Immature natural killer cell (primary cell): ENCODE results near the gene DCHS2. TPM values are rescaled to one million over a fixed set of nuclear protein-coding genes. Genes with fewer than 3 reads are reported as not detected.

Experiments used
- DNase-seq, 3 donors: peaks; one replicate each; pipeline ENCODE4 v3.0.0; 2022; ENCODE audit warnings: mixed read lengths in 1 of 3
- H3K27ac Mint-ChIP-seq, 6 donors: one replicate each; pipeline ENCODE4 v1.8.0; 2020; ENCODE audit warnings: mixed read lengths in 6 of 6, mild to moderate bottlenecking in 5 of 6, inconsistent platforms in 4 of 6, moderate library complexity in 3 of 6
- H3K27me3 Mint-ChIP-seq, 3 donors: one replicate each; pipeline ENCODE4 v1.8.0; 2020 to 2021; ENCODE audit warnings: low read depth in 3 of 3, mild to moderate bottlenecking in 3 of 3, mixed read lengths in 3 of 3, moderate library complexity in 3 of 3, inconsistent platforms in 1 of 3
- H3K36me3 Mint-ChIP-seq, 3 donors: one replicate each; pipeline ENCODE4 v1.8.0; 2020; ENCODE audit warnings: mixed read lengths in 3 of 3, inconsistent platforms in 2 of 3, mild to moderate bottlenecking in 2 of 3
- H3K4me1 Mint-ChIP-seq, 2 donors: one replicate each; pipeline ENCODE4 v1.8.0; 2020; ENCODE audit warnings: inconsistent platforms in 2 of 2, mild to moderate bottlenecking in 2 of 2, mixed read lengths in 2 of 2, moderate library complexity in 1 of 2
- H3K4me3 Mint-ChIP-seq, 5 donors: one replicate each; pipeline ENCODE4 v1.8.0; 2020; ENCODE audit warnings: mild to moderate bottlenecking in 5 of 5, mixed read lengths in 5 of 5, inconsistent platforms in 3 of 5, moderate library complexity in 3 of 5
- H3K9me3 Mint-ChIP-seq, 6 donors: one replicate each; pipeline ENCODE4 v1.8.0; 2020; ENCODE audit warnings: mild to moderate bottlenecking in 6 of 6, mixed read lengths in 6 of 6, inconsistent platforms in 4 of 6, moderate library complexity in 3 of 6
- polyA plus RNA-seq, 3 donors: library from polyadenylated mRNA; unstranded; fragments of 300-500 nt; fragmentation: Illumina TruSeq; gene quantifications; one replicate each; pipeline ENCODE4 v1.2.3, GENCODE V29; 2021

The DCHS2 gene
- polyA plus RNA-seq, 3 donors from 2014 or later = not detected

DNA sequence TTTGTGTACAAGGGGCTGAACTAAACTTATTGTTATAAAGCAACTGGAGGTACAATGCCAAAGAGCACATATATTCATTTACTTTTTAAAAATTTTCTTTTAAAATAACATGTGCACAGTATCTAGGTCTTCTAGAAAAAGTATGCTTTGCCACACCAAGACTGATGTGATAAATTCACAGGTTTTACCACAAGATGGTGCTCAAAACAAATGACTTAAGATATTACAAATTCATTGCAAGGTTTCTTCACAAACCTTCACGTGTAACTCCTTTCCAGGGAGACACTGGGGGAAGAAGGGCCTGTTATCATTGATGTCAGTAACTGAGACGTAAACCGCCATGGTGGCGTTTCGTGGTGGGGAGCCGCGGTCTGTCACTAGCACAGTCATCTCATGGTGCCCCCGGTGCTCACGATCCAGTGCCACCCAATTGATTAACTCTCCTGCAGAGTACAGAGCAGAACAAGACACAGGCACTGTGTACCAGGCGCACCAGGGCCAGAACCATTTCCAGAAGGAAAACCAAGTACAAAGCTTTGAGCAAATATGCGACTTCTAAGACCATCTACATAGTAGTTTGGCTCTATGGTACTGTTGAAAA is 162.2 kb downstream of the DCHS2 start:
- Mint-ChIP-seq H3K9me3 (peaks cover 0 to 3% (median 2%) of the 10 kb centered on the region in 6 donors), H3K27ac (no peak overlapping the region), H3K4me3 (no peak overlapping the region), H3K36me3 (no peaks in the 10 kb centered on the region), H3K4me1 (peaks cover 0 to 12% of the 10 kb centered on the region in 2 donors), H3K27me3 (peaks cover 0 to 10% (median 1%) of the 10 kb centered on the region in 3 donors)
- DNase-seq = no peak

DNA sequence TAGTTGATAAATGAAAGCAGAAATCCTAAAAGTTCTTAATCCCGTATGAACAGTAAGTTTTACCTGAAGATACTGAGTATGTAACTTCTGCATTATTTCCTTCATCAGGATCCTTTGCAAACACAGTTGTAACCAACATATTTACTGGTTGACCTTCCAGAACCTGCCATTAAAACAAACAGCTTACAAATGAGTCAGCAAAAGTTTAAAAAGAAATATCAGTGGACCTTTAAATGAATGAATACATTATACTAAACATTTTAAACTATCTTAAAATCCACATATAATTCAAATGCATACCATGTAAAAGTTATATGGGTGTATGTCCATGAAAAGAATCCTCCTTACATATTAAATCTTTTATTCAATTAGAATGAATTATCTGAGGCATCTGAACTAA is 163.6 kb downstream of the DCHS2 start:
- no peak for DNase-seq
- Mint-ChIP-seq H3K27ac (no peak overlapping the region), H3K4me1 (peaks cover 0 to 8% of the 10 kb centered on the region in 2 donors), H3K4me3 (no peak overlapping the region), H3K9me3 (peaks cover 0 to 5% (median 2%) of the 10 kb centered on the region in 6 donors), H3K27me3 (peaks cover 0 to 7% (median 1%) of the 10 kb centered on the region in 3 donors), H3K36me3 (no peaks in the 10 kb centered on the region)

DNA sequence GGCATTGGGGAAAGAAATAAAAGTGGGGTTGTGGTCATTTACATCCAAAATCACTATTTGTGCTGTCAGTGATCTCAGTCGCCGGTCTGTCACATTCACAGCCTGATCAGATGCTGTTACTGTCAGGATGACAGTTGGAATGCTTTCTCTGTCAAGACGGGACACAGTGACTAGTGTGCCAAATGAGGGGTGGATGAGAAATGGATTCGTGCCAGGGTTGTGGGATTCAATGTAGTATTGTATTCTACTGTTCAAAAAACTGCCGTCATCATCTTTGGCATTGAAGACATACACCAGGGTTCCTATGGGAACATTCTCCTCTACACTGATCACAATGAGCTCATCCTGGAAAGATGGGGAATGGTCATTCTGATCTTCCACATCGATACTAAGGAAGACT is 171.1 kb downstream of the DCHS2 start:
- Mint-ChIP-seq H3K9me3 (peaks cover 0 to 16% (median 2%) of the 10 kb centered on the region in 6 donors), H3K4me1 (no peaks in the 10 kb centered on the region), H3K27ac (no peak overlapping the region), H3K4me3 (no peak overlapping the region), H3K27me3 (no peaks in the 10 kb centered on the region), H3K36me3 (no peaks in the 10 kb centered on the region)
- DNase-seq = no peak

- no peak for DNase-seq
- Mint-ChIP-seq H3K4me1 (no peaks in the 10 kb centered on the region), H3K9me3 (peaks cover 0 to 16% (median under 1%) of the 10 kb centered on the region in 6 donors), H3K27ac (no peak overlapping the region), H3K27me3 (no peaks in the 10 kb centered on the region), H3K4me3 (no peak overlapping the region), H3K36me3 (no peaks in the 10 kb centered on the region)
Measured at GRCh38 chr4:154319736-154320135, 171.9 kb downstream of the DCHS2 start.

GRCh38 chr4:154317201-154317999 is 174.2 kb downstream of the DCHS2 start:
- H3K36me3 Mint-ChIP-seq = no peaks in the 10 kb centered on the region
- H3K4me3 Mint-ChIP-seq = no peak overlapping the region
- H3K4me1 Mint-ChIP-seq = no peaks in the 10 kb centered on the region
- H3K27me3 Mint-ChIP-seq = peaks cover 0 to 1% (median 0%) of the 10 kb centered on the region in 3 donors
- peaks cover 0 to 11% (median under 1%) of the 10 kb centered on the region in 6 donors for H3K9me3 Mint-ChIP-seq
- no peak overlapping the region for H3K27ac Mint-ChIP-seq
- DNase-seq = no peak

GRCh38 chr4:154315741-154316140 is 175.9 kb downstream of the DCHS2 start:
- no peak for DNase-seq
- H3K36me3 Mint-ChIP-seq = no peaks in the 10 kb centered on the region
- no peaks in the 10 kb centered on the region for H3K4me1 Mint-ChIP-seq
- peaks cover 0 to 11% (median under 1%) of the 10 kb centered on the region in 6 donors for H3K9me3 Mint-ChIP-seq
- peaks cover 0 to 1% (median 0%) of the 10 kb centered on the region in 3 donors for H3K27me3 Mint-ChIP-seq
- H3K27ac Mint-ChIP-seq = no peak overlapping the region
- H3K4me3 Mint-ChIP-seq = no peak overlapping the region

DNA sequence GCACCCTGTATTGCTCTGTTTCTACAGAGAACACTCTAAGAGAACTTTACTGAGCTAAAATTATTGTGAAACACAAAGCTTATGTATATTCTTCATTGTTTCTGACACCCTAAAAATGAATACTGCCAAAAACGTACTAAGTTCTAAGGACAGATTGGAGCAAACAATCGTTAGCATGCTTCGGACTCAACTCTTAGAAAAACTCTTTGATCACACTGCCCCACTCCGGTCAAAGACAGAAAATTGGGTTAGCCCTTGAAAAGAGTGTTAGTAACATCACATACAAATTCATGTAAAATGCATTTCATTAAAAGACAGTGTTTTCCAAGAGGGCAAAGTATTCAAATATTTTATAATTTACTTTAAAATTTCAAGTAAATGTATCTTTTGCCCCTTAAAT is 177.4 kb downstream of the DCHS2 start:
- Mint-ChIP-seq H3K4me1 (no peaks in the 10 kb centered on the region), H3K27ac (no peak overlapping the region), H3K27me3 (peaks cover 0 to 2% (median 1%) of the 10 kb centered on the region in 3 donors), H3K4me3 (no peak overlapping the region), H3K9me3 (peaks cover 0 to 11% (median 2%) of the 10 kb centered on the region in 6 donors), H3K36me3 (no peaks in the 10 kb centered on the region)
- no peak for DNase-seq

DNA sequence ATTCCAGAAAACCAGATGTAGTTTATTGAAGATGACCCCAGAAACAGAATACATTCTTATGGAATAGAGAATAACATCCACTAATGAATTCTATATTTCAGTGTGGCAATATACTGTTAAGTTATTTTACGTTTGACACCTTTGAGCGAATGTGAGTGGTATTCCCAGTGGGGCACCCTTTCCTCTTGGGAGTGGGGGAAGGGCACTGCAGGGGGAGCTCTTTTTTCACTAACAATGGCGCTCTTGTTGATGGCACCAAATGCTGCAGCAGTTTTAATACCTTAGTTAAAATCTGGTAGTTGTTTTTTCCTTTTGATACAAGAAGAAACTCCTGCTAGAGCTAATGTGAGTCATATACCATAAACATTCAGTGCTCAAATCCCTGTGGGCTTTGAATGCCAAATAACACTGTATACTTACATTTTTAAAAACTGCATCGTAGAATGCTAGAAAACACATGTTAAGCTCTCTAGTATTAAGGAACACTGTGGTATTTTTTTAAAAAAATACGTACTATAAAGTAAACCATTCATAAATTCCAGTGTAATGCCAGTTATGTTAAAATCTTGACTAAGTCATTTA is 178.5 kb downstream of the DCHS2 start:
- Mint-ChIP-seq H3K4me1 (no peaks in the 10 kb centered on the region), H3K4me3 (no peak overlapping the region), H3K36me3 (no peaks in the 10 kb centered on the region), H3K9me3 (peaks cover 0 to 5% (median under 1%) of the 10 kb centered on the region in 6 donors), H3K27ac (no peak overlapping the region), H3K27me3 (peaks cover 0 to 3% (median 2%) of the 10 kb centered on the region in 3 donors)
- DNase-seq = no peak

DNA sequence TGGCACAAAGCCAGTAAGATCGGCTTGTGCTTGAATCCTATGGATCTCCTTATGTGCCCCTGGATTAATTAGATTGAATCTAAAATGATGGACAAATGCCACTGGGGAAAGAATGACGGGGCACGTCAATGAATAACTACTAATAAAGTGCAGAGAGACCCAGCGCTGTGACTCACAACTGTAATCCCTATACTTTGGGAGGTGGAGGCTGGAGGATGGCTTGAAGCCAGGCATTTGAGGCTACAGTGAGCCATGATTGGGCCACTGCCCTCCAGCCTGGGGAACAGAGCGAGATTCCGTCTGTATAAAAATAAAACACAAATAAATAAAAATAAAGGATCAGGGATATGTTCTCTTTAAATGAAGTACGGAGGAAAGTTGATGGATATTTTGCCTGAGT is 179.4 kb downstream of the DCHS2 start:
- H3K9me3 Mint-ChIP-seq = peaks cover 0 to 8% (median 3%) of the 10 kb centered on the region in 6 donors
- DNase-seq = no peak
- H3K4me1 Mint-ChIP-seq = no peaks in the 10 kb centered on the region
- no peak overlapping the region for H3K27ac Mint-ChIP-seq
- H3K27me3 Mint-ChIP-seq = peaks cover 0 to 3% (median 2%) of the 10 kb centered on the region in 3 donors
- no peak overlapping the region for H3K4me3 Mint-ChIP-seq
- H3K36me3 Mint-ChIP-seq = no peaks in the 10 kb centered on the region

DNA sequence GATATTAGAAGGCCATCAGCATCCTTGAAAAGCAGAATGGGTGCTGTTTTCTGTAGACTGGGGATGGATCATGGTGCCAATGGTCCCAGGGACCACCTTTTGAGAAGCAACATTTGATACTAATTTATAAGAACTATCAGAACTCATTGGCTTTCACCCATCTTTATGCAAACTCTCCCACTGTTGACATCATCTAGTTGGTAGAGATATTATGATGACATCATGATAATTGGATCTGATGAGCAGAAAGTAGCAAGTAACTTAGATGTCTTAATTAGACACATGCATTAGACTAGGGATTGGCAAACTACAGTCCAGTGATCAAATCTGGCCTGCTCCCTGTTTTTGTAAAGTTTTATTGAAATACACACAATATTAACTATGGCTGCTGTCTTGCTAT is 181.0 kb downstream of the DCHS2 start:
- Mint-ChIP-seq H3K9me3 (peaks cover 0 to 8% (median 4%) of the 10 kb centered on the region in 6 donors), H3K36me3 (no peaks in the 10 kb centered on the region), H3K4me1 (no peaks in the 10 kb centered on the region), H3K27me3 (peaks cover 0 to 3% (median 2%) of the 10 kb centered on the region in 3 donors), H3K27ac (no peak overlapping the region), H3K4me3 (no peak overlapping the region)
- no peak for DNase-seq

DNA sequence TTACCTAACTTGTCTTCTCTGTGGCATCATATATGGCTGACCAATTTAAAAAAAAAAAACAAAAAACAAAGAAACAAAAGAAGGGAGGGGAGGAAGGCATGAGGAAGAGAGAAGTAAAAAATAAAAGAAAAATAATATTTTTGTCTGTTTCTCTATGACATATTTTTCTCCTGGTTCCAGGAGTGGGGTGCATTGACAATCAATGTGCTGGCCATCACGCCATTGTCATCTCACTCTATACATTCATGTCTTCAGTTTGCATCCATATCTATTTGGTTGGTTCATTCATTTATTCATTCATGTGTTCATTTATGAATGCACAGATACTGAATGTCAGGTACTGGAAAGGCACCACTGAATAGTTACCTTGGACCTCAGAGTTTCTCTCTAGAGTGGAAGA is 183.4 kb downstream of the DCHS2 start:
- H3K27me3 Mint-ChIP-seq = peaks cover 0 to 2% (median 2%) of the 10 kb centered on the region in 3 donors
- H3K4me1 Mint-ChIP-seq = no peaks in the 10 kb centered on the region
- H3K9me3 Mint-ChIP-seq = peaks cover 0 to 8% (median 5%) of the 10 kb centered on the region in 6 donors
- H3K36me3 Mint-ChIP-seq = no peaks in the 10 kb centered on the region
- no peak for DNase-seq
- H3K4me3 Mint-ChIP-seq = no peak overlapping the region
- no peak overlapping the region for H3K27ac Mint-ChIP-seq

DNA sequence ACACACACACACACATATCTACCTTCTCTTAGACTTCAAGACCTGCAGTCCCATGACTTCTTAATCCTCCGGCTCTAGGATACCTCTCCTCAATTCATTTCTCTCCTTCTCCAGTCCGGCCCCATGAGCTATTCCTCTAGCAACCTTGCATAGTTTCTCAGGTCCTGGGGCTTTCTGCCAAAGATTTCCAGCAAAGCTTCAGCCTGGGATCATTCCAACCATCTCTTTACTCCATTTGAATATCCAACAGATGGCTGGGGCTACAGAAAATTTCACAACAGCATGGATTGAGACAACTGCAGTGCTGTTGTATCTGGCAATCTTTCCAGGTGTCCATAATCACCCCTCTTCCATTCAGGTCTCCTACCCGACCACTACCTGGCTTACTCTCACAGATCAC is 184.1 kb downstream of the DCHS2 start:
- H3K27ac Mint-ChIP-seq = no peak overlapping the region
- no peak for DNase-seq

GRCh38 chr4:154305616-154306015 is 186.0 kb downstream of the DCHS2 start:
- Mint-ChIP-seq H3K27ac (no peak overlapping the region), H3K27me3 (peaks cover 0 to 2% (median 2%) of the 10 kb centered on the region in 3 donors), H3K36me3 (no peaks in the 10 kb centered on the region), H3K4me1 (no peaks in the 10 kb centered on the region), H3K4me3 (no peak overlapping the region), H3K9me3 (peaks cover 0 to 8% (median 5%) of the 10 kb centered on the region in 6 donors)
- no peak for DNase-seq

More for the DNA sequence above, 184.1 kb downstream of the DCHS2 start:
- Mint-ChIP-seq H3K27me3 (peaks cover 0 to 2% (median 2%) of the 10 kb centered on the region in 3 donors), H3K9me3 (peaks cover 0 to 8% (median 5%) of the 10 kb centered on the region in 6 donors), H3K4me1 (no peaks in the 10 kb centered on the region), H3K4me3 (no peak overlapping the region), H3K36me3 (no peaks in the 10 kb centered on the region)

- Mint-ChIP-seq H3K27me3 (peaks cover 0 to 4% (median 0%) of the 10 kb centered on the region in 3 donors), H3K4me3 (no peak overlapping the region), H3K27ac (no peak overlapping the region), H3K4me1 (no peaks in the 10 kb centered on the region), H3K36me3 (no peaks in the 10 kb centered on the region), H3K9me3 (peaks cover 0 to 8% (median 5%) of the 10 kb centered on the region in 6 donors)
- DNase-seq = no peak
Measured at GRCh38 chr4:154304679-154305078, 186.9 kb downstream of the DCHS2 start.
